Measurements from ENCODE around the gene ROR1.
A peak's percentile ranks its signal among the peaks of the same experiment; 100 is the strongest.

Gene ROR1

DNA sequence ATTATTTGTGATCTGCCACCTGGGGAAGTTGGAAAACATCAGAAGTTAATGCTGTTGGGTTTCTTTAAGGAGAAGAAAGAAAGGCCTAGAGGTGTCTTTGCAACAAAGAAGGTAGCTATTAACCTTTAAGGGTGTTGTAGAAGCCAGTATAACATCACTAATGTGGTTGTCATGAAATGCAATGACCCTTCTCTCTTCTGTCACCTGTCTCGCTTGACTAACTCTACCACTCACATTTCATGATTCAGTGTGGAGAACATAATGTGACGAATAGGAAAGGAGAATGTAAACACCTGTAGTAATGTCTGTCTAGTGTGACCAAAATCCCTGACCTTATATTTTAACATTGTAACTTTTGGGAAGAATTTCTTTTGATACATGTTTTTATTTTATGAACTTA, 217.9 kb downstream of the ROR1 start:
- H3K9ac ChIP-seq (ENCODE audit: low read length), result no peak overlapping the region

DNA sequence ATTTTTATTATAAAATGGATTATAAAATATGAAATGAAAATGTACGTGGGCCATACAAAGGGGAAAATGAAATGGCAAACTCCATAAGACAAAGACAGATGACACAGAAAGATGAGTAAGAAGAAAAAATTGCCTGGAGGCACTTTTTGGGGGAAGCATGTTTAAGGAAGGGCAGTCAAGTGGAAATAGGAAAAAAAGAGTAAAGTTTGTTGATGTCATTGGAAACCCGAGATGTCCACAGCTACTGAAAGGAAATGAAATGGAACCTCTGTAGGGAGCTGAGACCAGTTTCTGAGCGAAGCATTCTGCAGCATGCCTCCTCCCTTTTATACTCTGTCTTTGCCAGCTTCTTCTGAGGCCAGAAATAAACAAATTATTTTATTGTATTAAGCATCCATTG, 226.2 kb downstream of the ROR1 start:
- no peak overlapping the region for H3K9ac ChIP-seq (ENCODE audit: low read length)
- H3K4me1 ChIP-seq (ENCODE audit: control insufficient read depth, insufficient read depth, low read length), result no peaks in the 10 kb centered on the region

More for the DNA sequence above, 217.9 kb downstream of the ROR1 start:
- Histone ChIP-seq H3K27ac (ENCODE audit: low read depth, low read length) (no peak overlapping the region), H3K36me3 (ENCODE audit: control insufficient read depth, insufficient read depth, low read length) (no peaks in the 10 kb centered on the region), H3K4me3 (ENCODE audit: low read length) (no peak overlapping the region), H3K4me1 (ENCODE audit: control insufficient read depth, insufficient read depth, low read length) (no peaks in the 10 kb centered on the region), H3K27me3 (ENCODE audit: control insufficient read depth, insufficient read depth, low read length) (no peaks in the 10 kb centered on the region)

DNA sequence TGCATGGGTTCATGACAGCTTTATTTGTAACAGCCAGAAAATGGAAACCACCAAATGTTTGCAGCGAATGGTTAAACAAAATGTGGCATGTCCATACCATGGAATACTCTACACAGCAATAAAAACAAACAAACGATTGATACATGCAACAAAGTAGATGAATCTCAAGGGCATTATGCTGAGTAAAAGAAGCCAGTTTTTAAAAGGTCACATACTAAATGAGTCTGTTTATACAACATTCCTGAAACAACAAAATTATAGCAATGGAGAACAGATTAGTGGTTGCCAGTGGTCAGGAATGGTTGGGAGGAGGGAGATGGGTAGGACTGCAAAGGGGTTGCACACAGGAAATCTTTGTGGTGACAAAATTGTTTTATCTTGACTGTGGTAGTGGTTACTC, 227.2 kb downstream of the ROR1 start:
- Histone ChIP-seq H3K9ac (ENCODE audit: low read length) (no peak overlapping the region), H3K27ac (ENCODE audit: low read depth, low read length) (no peak overlapping the region), H3K4me1 (ENCODE audit: control insufficient read depth, insufficient read depth, low read length) (no peaks in the 10 kb centered on the region), H3K36me3 (ENCODE audit: control insufficient read depth, insufficient read depth, low read length) (no peaks in the 10 kb centered on the region), H3K27me3 (ENCODE audit: control insufficient read depth, insufficient read depth, low read length) (no peaks in the 10 kb centered on the region), H3K4me3 (ENCODE audit: low read length) (no peak overlapping the region)

More for the DNA sequence above, 226.2 kb downstream of the ROR1 start:
- H3K4me3 ChIP-seq (ENCODE audit: low read length), result no peak overlapping the region
- no peaks in the 10 kb centered on the region for H3K27me3 ChIP-seq (ENCODE audit: control insufficient read depth, insufficient read depth, low read length)
- H3K36me3 ChIP-seq (ENCODE audit: control insufficient read depth, insufficient read depth, low read length), result no peaks in the 10 kb centered on the region
- H3K27ac ChIP-seq (ENCODE audit: low read depth, low read length), result no peak overlapping the region

- Histone ChIP-seq H3K27ac (ENCODE audit: low read depth, low read length) (no peak overlapping the region), H3K4me1 (ENCODE audit: control insufficient read depth, insufficient read depth, low read length) (no peaks in the 10 kb centered on the region), H3K36me3 (ENCODE audit: control insufficient read depth, insufficient read depth, low read length) (no peaks in the 10 kb centered on the region), H3K27me3 (ENCODE audit: control insufficient read depth, insufficient read depth, low read length) (no peaks in the 10 kb centered on the region), H3K9ac (ENCODE audit: low read length) (no peak overlapping the region), H3K4me3 (ENCODE audit: low read length) (no peak overlapping the region)
Measured at GRCh38 chr1:64004451-64005025, 230.7 kb downstream of the ROR1 start.

GRCh38 chr1:64005801-64006200, 232.0 kb downstream of the ROR1 start:
- no peaks in the 10 kb centered on the region for H3K36me3 ChIP-seq (ENCODE audit: control insufficient read depth, insufficient read depth, low read length)
- no peaks in the 10 kb centered on the region for H3K27me3 ChIP-seq (ENCODE audit: control insufficient read depth, insufficient read depth, low read length)
- no peak overlapping the region for H3K4me3 ChIP-seq (ENCODE audit: low read length)
- H3K27ac ChIP-seq (ENCODE audit: low read depth, low read length), result no peak overlapping the region
- no peaks in the 10 kb centered on the region for H3K4me1 ChIP-seq (ENCODE audit: control insufficient read depth, insufficient read depth, low read length)
- no peak overlapping the region for H3K9ac ChIP-seq (ENCODE audit: low read length)

DNA sequence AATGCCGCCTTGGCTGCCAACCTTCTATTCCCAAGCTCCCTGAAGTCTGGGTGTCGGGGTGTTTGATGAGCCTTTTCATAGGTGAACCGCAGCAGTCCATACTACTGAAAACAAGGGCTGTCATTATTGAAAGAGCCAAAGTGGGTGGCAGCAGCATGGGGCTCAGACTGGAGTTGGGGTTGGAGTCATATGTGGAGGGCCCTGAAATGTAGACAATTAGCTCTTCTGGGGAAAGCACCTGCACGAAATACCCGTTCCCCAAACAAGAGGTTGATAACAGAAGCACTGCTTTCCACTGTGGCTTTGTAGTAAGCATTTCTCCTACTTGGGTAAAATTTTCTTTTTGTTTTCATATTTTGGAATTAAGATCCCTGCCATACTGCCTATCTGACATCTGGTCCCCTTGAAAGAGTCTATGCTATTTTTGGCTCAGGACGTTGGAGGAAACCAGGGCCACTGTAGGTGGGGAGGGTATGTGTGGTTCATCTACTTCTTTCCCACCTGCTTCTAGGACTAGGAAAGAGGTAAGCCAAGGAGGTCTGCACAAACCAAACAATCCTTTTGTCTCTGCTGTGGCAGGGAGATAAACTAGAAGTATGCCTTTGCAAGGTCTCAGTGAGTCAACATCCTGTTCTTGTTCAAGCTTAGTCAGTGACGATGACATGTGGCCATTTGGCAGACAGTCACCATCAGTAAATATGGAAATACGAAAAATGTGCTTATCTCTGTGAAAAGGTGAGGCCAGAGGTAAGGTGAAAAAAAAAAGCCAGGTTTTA, 232.6 kb downstream of the ROR1 start:
- Histone ChIP-seq H3K9ac (ENCODE audit: low read length) (no peak overlapping the region), H3K4me1 (ENCODE audit: control insufficient read depth, insufficient read depth, low read length) (no peaks in the 10 kb centered on the region), H3K36me3 (ENCODE audit: control insufficient read depth, insufficient read depth, low read length) (no peaks in the 10 kb centered on the region), H3K27me3 (ENCODE audit: control insufficient read depth, insufficient read depth, low read length) (no peaks in the 10 kb centered on the region), H3K4me3 (ENCODE audit: low read length) (no peak overlapping the region), H3K27ac (ENCODE audit: low read depth, low read length) (no peak overlapping the region)

- no peak overlapping the region for H3K27ac ChIP-seq (ENCODE audit: low read depth, low read length)
- H3K4me1 ChIP-seq (ENCODE audit: control insufficient read depth, insufficient read depth, low read length), result no peaks in the 10 kb centered on the region
- H3K9ac ChIP-seq (ENCODE audit: low read length), result no peak overlapping the region
- H3K27me3 ChIP-seq (ENCODE audit: control insufficient read depth, insufficient read depth, low read length), result no peaks in the 10 kb centered on the region
- H3K4me3 ChIP-seq (ENCODE audit: low read length), result no peak overlapping the region
- no peaks in the 10 kb centered on the region for H3K36me3 ChIP-seq (ENCODE audit: control insufficient read depth, insufficient read depth, low read length)
Measured at GRCh38 chr1:64010316-64010715, 236.5 kb downstream of the ROR1 start.

GRCh38 chr1:64013395-64013794, 239.6 kb downstream of the ROR1 start:
- Histone ChIP-seq H3K4me1 (ENCODE audit: control insufficient read depth, insufficient read depth, low read length) (no peaks in the 10 kb centered on the region), H3K36me3 (ENCODE audit: control insufficient read depth, insufficient read depth, low read length) (no peaks in the 10 kb centered on the region), H3K4me3 (ENCODE audit: low read length) (no peak overlapping the region), H3K27ac (ENCODE audit: low read depth, low read length) (no peak overlapping the region), H3K9ac (ENCODE audit: low read length) (no peak overlapping the region), H3K27me3 (ENCODE audit: control insufficient read depth, insufficient read depth, low read length) (no peaks in the 10 kb centered on the region)

- Histone ChIP-seq H3K4me1 (ENCODE audit: control insufficient read depth, insufficient read depth, low read length) (peaks cover 2% of the 10 kb centered on the region), H3K27ac (ENCODE audit: low read depth, low read length) (peak overlapping the region; percentile 27), H3K4me3 (ENCODE audit: low read length) (no peak overlapping the region), H3K36me3 (ENCODE audit: control insufficient read depth, insufficient read depth, low read length) (no peaks in the 10 kb centered on the region), H3K9ac (ENCODE audit: low read length) (no peak overlapping the region), H3K27me3 (ENCODE audit: control insufficient read depth, insufficient read depth, low read length) (no peaks in the 10 kb centered on the region)
Measured at GRCh38 chr1:64019818-64020217, 246.0 kb downstream of the ROR1 start.

DNA sequence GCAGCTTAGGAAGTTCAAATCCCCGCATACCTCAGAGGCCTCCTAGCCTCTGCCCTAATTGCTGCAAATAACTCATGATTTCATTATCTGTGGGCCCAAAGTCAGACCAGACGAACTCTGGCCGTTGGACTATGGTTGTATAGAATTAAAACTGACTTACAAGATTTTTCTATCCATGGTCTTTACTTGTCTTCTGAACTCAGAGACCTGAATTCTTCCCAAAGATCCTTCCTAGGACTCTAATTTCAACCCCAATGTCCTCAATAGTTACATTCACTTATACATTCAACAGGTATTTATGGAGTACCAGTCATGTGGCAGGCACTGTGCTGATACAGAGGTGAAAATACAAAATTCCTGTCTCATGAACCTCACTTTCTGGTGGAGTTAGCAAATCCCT, 247.2 kb downstream of the ROR1 start:
- Histone ChIP-seq H3K4me3 (ENCODE audit: low read length) (no peak overlapping the region), H3K27me3 (ENCODE audit: control insufficient read depth, insufficient read depth, low read length) (no peaks in the 10 kb centered on the region), H3K9ac (ENCODE audit: low read length) (no peak overlapping the region), H3K4me1 (ENCODE audit: control insufficient read depth, insufficient read depth, low read length) (peaks cover 2% of the 10 kb centered on the region), H3K27ac (ENCODE audit: low read depth, low read length) (no peak overlapping the region), H3K36me3 (ENCODE audit: control insufficient read depth, insufficient read depth, low read length) (no peaks in the 10 kb centered on the region)

DNA sequence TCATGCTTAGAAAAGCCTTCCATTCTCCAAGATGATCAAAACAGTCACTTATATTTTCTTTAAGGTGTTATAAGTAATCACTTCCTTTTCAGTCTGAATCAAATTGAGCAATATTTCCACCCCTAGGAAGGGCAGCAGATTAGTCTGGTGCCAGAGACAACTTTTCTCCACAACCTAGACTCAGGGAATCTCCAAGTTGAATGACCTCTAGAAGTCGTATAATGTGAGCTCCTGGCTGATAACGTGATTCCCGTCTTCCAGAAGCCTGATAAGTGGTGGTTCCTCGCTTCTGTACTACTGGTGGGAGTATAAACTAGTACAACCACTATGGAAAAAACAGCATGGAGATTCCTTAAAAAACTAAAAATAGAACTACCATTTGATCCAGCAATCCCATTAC, 251.2 kb downstream of the ROR1 start:
- H3K27ac ChIP-seq (ENCODE audit: low read depth, low read length), result no peak overlapping the region
- no peaks in the 10 kb centered on the region for H3K27me3 ChIP-seq (ENCODE audit: control insufficient read depth, insufficient read depth, low read length)
- H3K4me1 ChIP-seq (ENCODE audit: control insufficient read depth, insufficient read depth, low read length), result peaks cover 2% of the 10 kb centered on the region
- no peak overlapping the region for H3K9ac ChIP-seq (ENCODE audit: low read length)
- H3K36me3 ChIP-seq (ENCODE audit: control insufficient read depth, insufficient read depth, low read length), result no peaks in the 10 kb centered on the region
- no peak overlapping the region for H3K4me3 ChIP-seq (ENCODE audit: low read length)

- peaks cover 4% of the 10 kb centered on the region for H3K4me1 ChIP-seq (ENCODE audit: control insufficient read depth, insufficient read depth, low read length)
- H3K36me3 ChIP-seq (ENCODE audit: control insufficient read depth, insufficient read depth, low read length), result no peaks in the 10 kb centered on the region
- H3K27me3 ChIP-seq (ENCODE audit: control insufficient read depth, insufficient read depth, low read length), result no peaks in the 10 kb centered on the region
- H3K9ac ChIP-seq (ENCODE audit: low read length), result no peak overlapping the region
- no peak overlapping the region for H3K4me3 ChIP-seq (ENCODE audit: low read length)
- no peak overlapping the region for H3K27ac ChIP-seq (ENCODE audit: low read depth, low read length)
Measured at GRCh38 chr1:64029037-64029436, 255.2 kb downstream of the ROR1 start.

DNA sequence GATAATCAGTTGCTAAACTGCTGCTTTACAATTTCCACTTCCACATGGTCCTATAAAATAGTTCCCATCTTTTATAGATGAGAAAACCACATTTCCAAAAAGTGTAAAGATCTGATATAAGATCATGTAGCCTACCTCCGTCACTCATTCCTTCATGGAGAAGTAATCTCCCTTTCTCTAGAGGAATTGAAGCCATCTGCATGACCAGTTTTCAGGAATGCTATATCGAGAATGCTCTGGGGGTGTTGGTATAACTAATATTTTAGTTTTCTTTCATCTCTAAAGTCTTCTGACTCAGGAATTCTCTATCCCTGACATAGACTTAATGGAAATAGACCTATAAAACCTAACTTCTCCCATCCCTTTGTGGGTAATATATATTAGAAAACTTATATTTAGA, 256.6 kb downstream of the ROR1 start:
- Histone ChIP-seq H3K4me3 (ENCODE audit: low read length) (no peak overlapping the region), H3K27me3 (ENCODE audit: control insufficient read depth, insufficient read depth, low read length) (no peaks in the 10 kb centered on the region), H3K27ac (ENCODE audit: low read depth, low read length) (no peak overlapping the region), H3K36me3 (ENCODE audit: control insufficient read depth, insufficient read depth, low read length) (no peaks in the 10 kb centered on the region), H3K4me1 (ENCODE audit: control insufficient read depth, insufficient read depth, low read length) (peaks cover 4% of the 10 kb centered on the region), H3K9ac (ENCODE audit: low read length) (no peak overlapping the region)
